ENCODE data around the gene NARF.

DNA sequence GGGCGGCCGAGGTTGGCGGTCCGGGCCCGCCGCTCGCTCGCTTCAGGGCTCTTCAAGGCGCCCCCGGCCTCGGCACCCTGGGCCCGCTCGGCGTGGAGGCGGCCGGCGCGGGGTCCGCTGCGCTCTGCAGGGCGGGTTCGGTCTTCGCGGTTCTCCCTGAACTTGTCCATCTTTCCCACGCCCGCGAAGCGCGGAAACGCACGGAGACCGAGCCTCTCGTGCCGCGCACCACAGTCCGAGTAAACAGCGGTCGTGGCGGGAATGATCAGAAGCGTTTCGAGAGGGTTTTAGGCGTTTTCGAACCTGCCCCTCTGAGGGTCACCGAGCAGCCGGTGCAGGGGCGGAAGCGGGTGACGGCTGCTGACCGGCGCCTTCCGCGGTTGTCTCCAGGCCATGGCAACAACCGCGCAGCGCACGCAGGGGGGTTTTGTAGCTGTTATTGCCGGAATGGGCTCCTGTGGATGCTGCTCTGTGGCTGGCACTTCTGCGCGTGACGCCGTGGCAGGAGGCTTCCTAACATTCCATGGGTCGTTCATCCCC is 414 bp downstream of the NARF start:
- TF ChIP-seq POLR2AphosphoS5 (IDR thresholded peaks at IDR 0.05; ENCODE audit: insufficient read depth in 1 of 2, low read depth in 1 of 2) (no peak), CTCF (IDR thresholded peaks at IDR 0.05) (no peak)
